Measurements from ENCODE around the gene BCL11B.

BCL11B gene

DNA sequence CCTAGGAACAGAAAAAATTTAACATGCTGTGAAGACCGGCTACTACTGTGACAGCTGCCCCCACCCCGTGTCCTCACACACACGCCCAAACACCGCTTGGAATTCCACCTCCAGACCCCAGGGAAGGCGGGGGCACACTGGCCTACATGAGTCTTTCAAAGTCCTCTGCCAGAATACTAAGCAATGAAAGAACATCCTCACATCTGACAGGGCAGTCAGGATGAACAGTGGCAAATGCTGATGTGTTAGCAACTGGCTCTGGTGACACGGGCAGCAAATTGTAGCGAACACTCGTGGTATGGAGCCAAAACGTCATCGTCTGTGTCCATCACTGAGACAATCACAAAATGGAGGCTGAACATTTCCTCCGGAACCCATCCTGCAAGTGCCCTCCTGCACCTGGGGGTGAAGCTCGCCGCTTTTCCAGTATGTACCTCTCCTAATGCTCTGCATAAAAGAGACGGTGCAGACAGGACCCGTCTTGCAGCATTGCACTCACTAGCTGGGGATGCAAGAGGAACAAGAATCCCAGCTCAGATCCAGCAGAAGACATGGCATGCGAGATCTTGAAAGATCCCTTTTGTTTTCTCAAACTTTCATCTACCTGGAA lies 94.8 kb downstream of the BCL11B start:
- Histone ChIP-seq H3K36me3 (ENCODE audit: insufficient read depth, low read length) (no peaks in the 10 kb centered on the region), H3K79me2 (ENCODE audit: insufficient read depth, low read length) (no peaks in the 10 kb centered on the region), H3K9ac (ENCODE audit: low read length) (no peak overlapping the region), H3K4me1 (ENCODE audit: insufficient read depth, low read length, severe bottlenecking) (no peaks in the 10 kb centered on the region), H3K9me2 (ENCODE audit: low read depth, low read length) (no peaks in the 10 kb centered on the region), H3K4me3 (ENCODE audit: low read depth, low read length, poor library complexity, severe bottlenecking) (no peak overlapping the region), H3K27ac (ENCODE audit: low read depth, low read length, poor library complexity, severe bottlenecking) (no peak overlapping the region), H3F3A (ENCODE audit: insufficient read depth, low read length) (no peaks in the 10 kb centered on the region), H3K9me3 (ENCODE audit: low read length) (no peaks in the 10 kb centered on the region), H4K20me1 (ENCODE audit: insufficient read depth, low read length) (no peaks in the 10 kb centered on the region), H2AFZ (ENCODE audit: low read length) (no peak overlapping the region), H3K4me2 (ENCODE audit: low read length) (no peak overlapping the region), H3K27me3 (ENCODE audit: insufficient read depth, low read length) (no peaks in the 10 kb centered on the region)
- TF ChIP-seq, protein P1, sequence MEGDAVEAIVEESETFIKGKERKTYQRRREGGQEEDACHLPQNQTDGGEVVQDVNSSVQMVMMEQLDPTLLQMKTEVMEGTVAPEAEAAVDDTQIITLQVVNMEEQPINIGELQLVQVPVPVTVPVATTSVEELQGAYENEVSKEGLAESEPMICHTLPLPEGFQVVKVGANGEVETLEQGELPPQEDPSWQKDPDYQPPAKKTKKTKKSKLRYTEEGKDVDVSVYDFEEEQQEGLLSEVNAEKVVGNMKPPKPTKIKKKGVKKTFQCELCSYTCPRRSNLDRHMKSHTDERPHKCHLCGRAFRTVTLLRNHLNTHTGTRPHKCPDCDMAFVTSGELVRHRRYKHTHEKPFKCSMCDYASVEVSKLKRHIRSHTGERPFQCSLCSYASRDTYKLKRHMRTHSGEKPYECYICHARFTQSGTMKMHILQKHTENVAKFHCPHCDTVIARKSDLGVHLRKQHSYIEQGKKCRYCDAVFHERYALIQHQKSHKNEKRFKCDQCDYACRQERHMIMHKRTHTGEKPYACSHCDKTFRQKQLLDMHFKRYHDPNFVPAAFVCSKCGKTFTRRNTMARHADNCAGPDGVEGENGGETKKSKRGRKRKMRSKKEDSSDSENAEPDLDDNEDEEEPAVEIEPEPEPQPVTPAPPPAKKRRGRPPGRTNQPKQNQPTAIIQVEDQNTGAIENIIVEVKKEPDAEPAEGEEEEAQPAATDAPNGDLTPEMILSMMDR (IDR thresholded peaks at IDR 0.05; ENCODE audit: low read length), result no peak
- no peak for TF ChIP-seq EZH2 (IDR thresholded peaks at IDR 0.05; ENCODE audit: borderline replicate concordance, low read length)

DNA sequence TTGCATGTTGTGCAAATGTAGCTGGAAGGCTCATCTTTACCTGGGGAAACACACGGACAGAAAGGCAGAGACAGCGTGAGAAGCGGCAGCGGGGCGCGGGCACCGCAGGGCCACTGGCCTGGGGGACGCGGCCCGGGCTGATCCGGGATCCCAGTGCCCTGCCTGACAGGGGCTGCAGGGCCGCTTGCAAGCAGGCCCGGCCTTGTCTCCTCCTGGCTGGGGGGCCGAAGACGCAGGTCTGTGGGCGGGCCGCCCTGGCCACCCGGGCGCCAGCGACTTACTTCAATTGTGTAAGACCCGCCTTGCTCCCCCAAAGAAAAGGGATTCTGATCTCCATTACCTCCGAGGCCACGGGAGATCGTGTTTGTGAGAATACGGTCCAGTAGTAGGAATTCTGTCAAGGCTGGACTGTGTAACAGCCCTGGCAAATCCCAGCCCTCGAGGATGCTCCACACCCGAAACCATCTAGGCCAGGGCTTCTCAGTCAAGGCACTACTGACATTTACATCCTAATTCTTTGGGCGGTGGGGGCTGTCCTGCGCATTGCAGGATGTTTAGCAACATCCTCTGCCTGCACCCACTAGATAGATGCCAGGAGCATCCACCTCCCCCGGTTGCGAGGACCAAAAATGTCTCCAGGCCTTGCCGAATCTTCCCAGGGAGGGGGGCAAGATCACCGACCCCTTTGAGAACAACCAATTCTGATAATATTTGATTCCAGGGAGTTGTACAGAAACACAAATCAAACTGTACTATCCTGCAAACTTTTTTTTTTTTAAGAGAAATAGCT lies 95.6 kb downstream of the BCL11B start:
- H3K79me2 ChIP-seq (ENCODE audit: insufficient read depth, low read length), result no peaks in the 10 kb centered on the region
- no peaks in the 10 kb centered on the region for H3K9me3 ChIP-seq (ENCODE audit: low read length)
- H3K9me2 ChIP-seq (ENCODE audit: low read depth, low read length), result no peaks in the 10 kb centered on the region
- H3F3A ChIP-seq (ENCODE audit: insufficient read depth, low read length), result no peaks in the 10 kb centered on the region
- no peak overlapping the region for H3K9ac ChIP-seq (ENCODE audit: low read length)
- no peaks in the 10 kb centered on the region for H3K27me3 ChIP-seq (ENCODE audit: insufficient read depth, low read length)
- no peak overlapping the region for H3K4me2 ChIP-seq (ENCODE audit: low read length)
- no peaks in the 10 kb centered on the region for H4K20me1 ChIP-seq (ENCODE audit: insufficient read depth, low read length)
- no peaks in the 10 kb centered on the region for H3K36me3 ChIP-seq (ENCODE audit: insufficient read depth, low read length)
- TF ChIP-seq, protein P1 (IDR thresholded peaks at IDR 0.05; ENCODE audit: low read length), result no peak
- TF ChIP-seq EZH2 (IDR thresholded peaks at IDR 0.05; ENCODE audit: borderline replicate concordance, low read length), result no peak
- no peaks in the 10 kb centered on the region for H3K4me1 ChIP-seq (ENCODE audit: insufficient read depth, low read length, severe bottlenecking)
- H2AFZ ChIP-seq (ENCODE audit: low read length), result no peak overlapping the region
- H3K4me3 ChIP-seq (ENCODE audit: low read depth, low read length, poor library complexity, severe bottlenecking), result no peak overlapping the region
- H3K27ac ChIP-seq (ENCODE audit: low read depth, low read length, poor library complexity, severe bottlenecking), result no peak overlapping the region

DNA sequence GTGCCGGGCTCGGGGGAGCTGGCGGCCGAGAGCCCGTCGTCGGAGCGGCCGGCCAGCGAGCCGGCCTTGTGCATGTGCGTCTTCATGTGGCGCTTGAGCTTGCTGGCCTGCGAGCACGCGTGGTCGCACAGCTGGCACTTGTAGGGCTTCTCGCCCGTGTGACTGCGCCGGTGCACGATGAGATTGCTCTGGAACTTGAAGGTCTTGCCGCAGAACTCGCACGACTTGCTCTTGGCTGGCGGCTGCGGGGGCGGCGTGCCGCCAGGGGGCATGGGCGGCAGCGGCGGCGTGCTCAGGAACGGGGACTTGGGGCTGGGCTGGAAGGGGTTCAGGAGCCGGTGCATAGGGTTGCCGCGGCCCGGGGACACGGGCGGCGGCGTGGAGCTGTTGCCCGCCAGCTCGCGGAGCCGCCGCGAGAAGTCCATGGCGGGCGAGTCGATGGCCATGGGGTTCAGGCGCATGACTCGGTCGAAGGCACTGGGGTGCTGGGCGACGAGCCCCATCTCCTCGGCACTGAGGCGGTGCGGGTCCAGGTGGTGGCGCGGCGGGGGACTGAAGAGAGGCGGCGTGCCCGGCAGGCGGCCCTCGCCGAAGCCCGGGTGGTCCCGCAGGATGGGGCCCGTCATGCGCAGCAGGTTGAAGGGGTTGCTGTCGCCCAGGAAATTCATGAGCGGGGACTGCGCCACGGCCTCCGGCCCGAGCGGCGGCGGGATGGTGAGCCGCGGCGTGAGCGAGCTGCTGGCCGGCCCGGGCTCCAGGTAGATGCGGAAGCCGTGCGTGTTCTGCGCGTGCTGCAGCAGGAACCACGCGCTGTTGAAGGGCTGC lies 96.5 kb downstream of the BCL11B start:
- Histone ChIP-seq H3K36me3 (ENCODE audit: insufficient read depth, low read length) (no peaks in the 10 kb centered on the region), H3K9me3 (ENCODE audit: low read length) (no peaks in the 10 kb centered on the region), H3K27ac (ENCODE audit: low read depth, low read length, poor library complexity, severe bottlenecking) (no peak overlapping the region), H3K4me1 (ENCODE audit: insufficient read depth, low read length, severe bottlenecking) (no peaks in the 10 kb centered on the region), H3K27me3 (ENCODE audit: insufficient read depth, low read length) (no peaks in the 10 kb centered on the region), H3K9ac (ENCODE audit: low read length) (no peak overlapping the region), H3K4me2 (ENCODE audit: low read length) (no peak overlapping the region), H3F3A (ENCODE audit: insufficient read depth, low read length) (no peaks in the 10 kb centered on the region), H3K4me3 (ENCODE audit: low read depth, low read length, poor library complexity, severe bottlenecking) (no peak overlapping the region), H2AFZ (ENCODE audit: low read length) (no peak overlapping the region), H3K9me2 (ENCODE audit: low read depth, low read length) (no peaks in the 10 kb centered on the region), H4K20me1 (ENCODE audit: insufficient read depth, low read length) (no peaks in the 10 kb centered on the region), H3K79me2 (ENCODE audit: insufficient read depth, low read length) (no peaks in the 10 kb centered on the region)
- TF ChIP-seq EZH2 (IDR thresholded peaks at IDR 0.05; ENCODE audit: borderline replicate concordance, low read length), result no peak
- TF ChIP-seq, protein P1 (IDR thresholded peaks at IDR 0.05; ENCODE audit: low read length), result no peak
